ENCODE data around the gene EFNB2.
A peak's percentile ranks its signal among the peaks of the same experiment; 100 is the strongest.

The EFNB2 gene

GRCh38 chr13:106561551-106562170, 26.2 kb upstream of the EFNB2 start:
- Histone ChIP-seq H3K4me1 (ENCODE audit: insufficient read depth, insufficient read length) (peaks cover 3% of the 10 kb centered on the region), H3K9ac (ENCODE audit: insufficient read length, low read depth) (peak overlapping the region; percentile 12), H3K27me3 (ENCODE audit: insufficient read depth, insufficient read length) (no peaks in the 10 kb centered on the region), H3K4me3 (ENCODE audit: insufficient read length, low read depth) (no peak overlapping the region), H3K36me3 (ENCODE audit: insufficient read depth, insufficient read length, low read length) (peaks cover 30% of the 10 kb centered on the region), H3K9me3 (ENCODE audit: insufficient read depth, low read length) (no peaks in the 10 kb centered on the region)
- no peak for TF ChIP-seq ZNF274 (IDR thresholded peaks at IDR 0.05; ENCODE audit: low read depth, low read length)
- no peak for TF ChIP-seq SUZ12 (IDR thresholded peaks at IDR 0.05; ENCODE audit: extremely low read depth, insufficient read depth, insufficient read length)
- no peak for TF ChIP-seq YY1 (IDR thresholded peaks at IDR 0.05; ENCODE audit: insufficient read depth, insufficient read length)
- no peak for DNase-seq (ENCODE audit: low read depth, low spot score)

- H3K4me3 ChIP-seq (ENCODE audit: insufficient read length, low read depth) = no peak overlapping the region
- no peaks in the 10 kb centered on the region for H3K27me3 ChIP-seq (ENCODE audit: insufficient read depth, insufficient read length)
- H3K4me1 ChIP-seq (ENCODE audit: insufficient read depth, insufficient read length) = peaks cover 3% of the 10 kb centered on the region
- TF ChIP-seq ZNF274 (IDR thresholded peaks at IDR 0.05; ENCODE audit: low read depth, low read length) (no peak), SUZ12 (IDR thresholded peaks at IDR 0.05; ENCODE audit: extremely low read depth, insufficient read depth, insufficient read length) (no peak), YY1 (IDR thresholded peaks at IDR 0.05; ENCODE audit: insufficient read depth, insufficient read length) (no peak)
- no peak for DNase-seq (ENCODE audit: low read depth, low spot score)
- no peak overlapping the region for H3K9ac ChIP-seq (ENCODE audit: insufficient read length, low read depth)
- H3K36me3 ChIP-seq (ENCODE audit: insufficient read depth, insufficient read length, low read length) = peaks cover 39% of the 10 kb centered on the region
- H3K9me3 ChIP-seq (ENCODE audit: insufficient read depth, low read length) = no peaks in the 10 kb centered on the region
Observed at GRCh38 chr13:106560821-106561220, 25.4 kb upstream of the EFNB2 start.

- TF ChIP-seq SUZ12 (IDR thresholded peaks at IDR 0.05; ENCODE audit: extremely low read depth, insufficient read depth, insufficient read length) = no peak
- TF ChIP-seq YY1 (IDR thresholded peaks at IDR 0.05; ENCODE audit: insufficient read depth, insufficient read length) = no peak
- TF ChIP-seq ZNF274 (IDR thresholded peaks at IDR 0.05; ENCODE audit: low read depth, low read length) = no peak
- no peak overlapping the region for H3K4me3 ChIP-seq (ENCODE audit: insufficient read length, low read depth)
- no peak overlapping the region for H3K9ac ChIP-seq (ENCODE audit: insufficient read length, low read depth)
- peaks cover 61% of the 10 kb centered on the region for H3K36me3 ChIP-seq (ENCODE audit: insufficient read depth, insufficient read length, low read length)
- no peaks in the 10 kb centered on the region for H3K9me3 ChIP-seq (ENCODE audit: insufficient read depth, low read length)
- no peaks in the 10 kb centered on the region for H3K27me3 ChIP-seq (ENCODE audit: insufficient read depth, insufficient read length)
- no peaks in the 10 kb centered on the region for H3K4me1 ChIP-seq (ENCODE audit: insufficient read depth, insufficient read length)
- no peak for DNase-seq (ENCODE audit: low read depth, low spot score)
Observed at GRCh38 chr13:106558527-106558926, 23.1 kb upstream of the EFNB2 start.

- no peaks in the 10 kb centered on the region for H3K4me1 ChIP-seq (ENCODE audit: insufficient read depth, insufficient read length)
- no peak overlapping the region for H3K4me3 ChIP-seq (ENCODE audit: insufficient read length, low read depth)
- H3K27me3 ChIP-seq (ENCODE audit: insufficient read depth, insufficient read length) = no peaks in the 10 kb centered on the region
- TF ChIP-seq ZNF274 (IDR thresholded peaks at IDR 0.05; ENCODE audit: low read depth, low read length) (no peak), YY1 (IDR thresholded peaks at IDR 0.05; ENCODE audit: insufficient read depth, insufficient read length) (no peak), SUZ12 (IDR thresholded peaks at IDR 0.05; ENCODE audit: extremely low read depth, insufficient read depth, insufficient read length) (no peak)
- H3K9ac ChIP-seq (ENCODE audit: insufficient read length, low read depth) = no peak overlapping the region
- no peak for DNase-seq (ENCODE audit: low read depth, low spot score)
- H3K36me3 ChIP-seq (ENCODE audit: insufficient read depth, insufficient read length, low read length) = peaks cover 87% of the 10 kb centered on the region
- no peaks in the 10 kb centered on the region for H3K9me3 ChIP-seq (ENCODE audit: insufficient read depth, low read length)
Observed at GRCh38 chr13:106555631-106556328, 20.3 kb upstream of the EFNB2 start.

GRCh38 chr13:106551751-106552150, 16.3 kb upstream of the EFNB2 start:
- no peak for DNase-seq (ENCODE audit: low read depth, low spot score)
- no peak for TF ChIP-seq SUZ12 (IDR thresholded peaks at IDR 0.05; ENCODE audit: extremely low read depth, insufficient read depth, insufficient read length)
- no peak for TF ChIP-seq YY1 (IDR thresholded peaks at IDR 0.05; ENCODE audit: insufficient read depth, insufficient read length)
- no peak for TF ChIP-seq ZNF274 (IDR thresholded peaks at IDR 0.05; ENCODE audit: low read depth, low read length)
- Histone ChIP-seq H3K36me3 (ENCODE audit: insufficient read depth, insufficient read length, low read length) (peaks cover 77% of the 10 kb centered on the region), H3K9me3 (ENCODE audit: insufficient read depth, low read length) (no peaks in the 10 kb centered on the region), H3K4me1 (ENCODE audit: insufficient read depth, insufficient read length) (no peaks in the 10 kb centered on the region), H3K9ac (ENCODE audit: insufficient read length, low read depth) (no peak overlapping the region), H3K4me3 (ENCODE audit: insufficient read length, low read depth) (no peak overlapping the region), H3K27me3 (ENCODE audit: insufficient read depth, insufficient read length) (no peaks in the 10 kb centered on the region)

- H3K9me3 ChIP-seq (ENCODE audit: insufficient read depth, low read length) = no peaks in the 10 kb centered on the region
- H3K4me1 ChIP-seq (ENCODE audit: insufficient read depth, insufficient read length) = no peaks in the 10 kb centered on the region
- H3K4me3 ChIP-seq (ENCODE audit: insufficient read length, low read depth) = no peak overlapping the region
- TF ChIP-seq ZNF274 (IDR thresholded peaks at IDR 0.05; ENCODE audit: low read depth, low read length) (no peak), YY1 (IDR thresholded peaks at IDR 0.05; ENCODE audit: insufficient read depth, insufficient read length) (no peak), SUZ12 (IDR thresholded peaks at IDR 0.05; ENCODE audit: extremely low read depth, insufficient read depth, insufficient read length) (no peak)
- no peak overlapping the region for H3K9ac ChIP-seq (ENCODE audit: insufficient read length, low read depth)
- H3K27me3 ChIP-seq (ENCODE audit: insufficient read depth, insufficient read length) = no peaks in the 10 kb centered on the region
- peaks cover 77% of the 10 kb centered on the region for H3K36me3 ChIP-seq (ENCODE audit: insufficient read depth, insufficient read length, low read length)
- DNase-seq (ENCODE audit: low read depth, low spot score) = no peak
Observed at GRCh38 chr13:106551350-106551749, 15.9 kb upstream of the EFNB2 start.

- H3K27me3 ChIP-seq (ENCODE audit: insufficient read depth, insufficient read length) = no peaks in the 10 kb centered on the region
- no peak for TF ChIP-seq SUZ12 (IDR thresholded peaks at IDR 0.05; ENCODE audit: extremely low read depth, insufficient read depth, insufficient read length)
- no peak for TF ChIP-seq YY1 (IDR thresholded peaks at IDR 0.05; ENCODE audit: insufficient read depth, insufficient read length)
- TF ChIP-seq ZNF274 (IDR thresholded peaks at IDR 0.05; ENCODE audit: low read depth, low read length) = no peak
- no peaks in the 10 kb centered on the region for H3K4me1 ChIP-seq (ENCODE audit: insufficient read depth, insufficient read length)
- no peak overlapping the region for H3K4me3 ChIP-seq (ENCODE audit: insufficient read length, low read depth)
- H3K36me3 ChIP-seq (ENCODE audit: insufficient read depth, insufficient read length, low read length) = peaks cover 77% of the 10 kb centered on the region
- H3K9ac ChIP-seq (ENCODE audit: insufficient read length, low read depth) = no peak overlapping the region
- H3K9me3 ChIP-seq (ENCODE audit: insufficient read depth, low read length) = no peaks in the 10 kb centered on the region
- DNase-seq (ENCODE audit: low read depth, low spot score) = no peak
Observed at GRCh38 chr13:106550570-106551135, 15.2 kb upstream of the EFNB2 start.

All from NT2/D1 (cell line).